Muscle layer of duodenum (tissue), 2 donors: ENCODE measurements around the gene NUDT12.

ENCODE experiments used
- H3K27ac ChIP-seq: one replicate; pipeline ENCODE4 v1.7.0; 2013; ENCODE audit warnings: mild to moderate bottlenecking, low read length
- H3K27me3 ChIP-seq: one replicate; pipeline ENCODE4 v1.7.0; 2013; ENCODE audit warnings: low read depth, mild to moderate bottlenecking, control low read depth, low read length
- H3K36me3 ChIP-seq, 2 donors: one replicate each; pipeline ENCODE4 v1.7.0; 2013; ENCODE audit warnings: low read length in 2 of 2, control low read depth in 1 of 2, mild to moderate bottlenecking in 1 of 2; ENCODE audit not compliant: insufficient read depth in 2 of 2, control insufficient read depth in 1 of 2
- H3K4me1 ChIP-seq, 2 donors: one replicate each; pipeline ENCODE4 v1.7.0; 2013; ENCODE audit warnings: low read length in 2 of 2, mild to moderate bottlenecking in 2 of 2, control low read depth in 1 of 2, moderate library complexity in 1 of 2; ENCODE audit not compliant: insufficient read depth in 2 of 2, control insufficient read depth in 1 of 2
- H3K4me3 ChIP-seq, 2 donors: one replicate each; pipeline ENCODE4 v1.7.0; 2013; ENCODE audit warnings: low read length in 2 of 2, low read depth in 1 of 2, mild to moderate bottlenecking in 1 of 2
- H3K9me3 ChIP-seq, 2 donors: one replicate each; pipeline ENCODE4 v1.7.0; 2013; ENCODE audit warnings: low read length in 2 of 2, control low read depth in 1 of 2, mild to moderate bottlenecking in 1 of 2; ENCODE audit not compliant: control insufficient read depth in 1 of 2
- donor health status: healthy.

NUDT12 gene

GRCh38 chr5:103541114-103541513 lies 21.5 kb downstream of the NUDT12 start:
- H3K27me3 ChIP-seq = no peaks in the 10 kb centered on the region
- H3K9me3 ChIP-seq = no peaks in the 10 kb centered on the region
- H3K36me3 ChIP-seq = no peaks in the 10 kb centered on the region
- H3K4me1 ChIP-seq = no peaks in the 10 kb centered on the region
- H3K4me3 ChIP-seq = no peak overlapping the region
- no peak overlapping the region for H3K27ac ChIP-seq

GRCh38 chr5:103539376-103540330 lies 22.9 kb downstream of the NUDT12 start:
- no peaks in the 10 kb centered on the region for H3K4me1 ChIP-seq
- no peak overlapping the region for H3K4me3 ChIP-seq
- H3K27ac ChIP-seq = no peak overlapping the region
- H3K9me3 ChIP-seq = no peaks in the 10 kb centered on the region
- H3K27me3 ChIP-seq = no peaks in the 10 kb centered on the region
- H3K36me3 ChIP-seq = no peaks in the 10 kb centered on the region

GRCh38 chr5:103532086-103532734 lies 30.4 kb downstream of the NUDT12 start:
- no peaks in the 10 kb centered on the region for H3K9me3 ChIP-seq
- no peak overlapping the region for H3K4me3 ChIP-seq
- no peaks in the 10 kb centered on the region for H3K27me3 ChIP-seq
- no peaks in the 10 kb centered on the region for H3K36me3 ChIP-seq
- H3K4me1 ChIP-seq = no peaks in the 10 kb centered on the region
- H3K27ac ChIP-seq = no peak overlapping the region

- no peak overlapping the region for H3K27ac ChIP-seq
- H3K4me1 ChIP-seq = no peaks in the 10 kb centered on the region
- no peak overlapping the region for H3K4me3 ChIP-seq
- H3K27me3 ChIP-seq = no peaks in the 10 kb centered on the region
- no peaks in the 10 kb centered on the region for H3K9me3 ChIP-seq
- no peaks in the 10 kb centered on the region for H3K36me3 ChIP-seq
Observed at GRCh38 chr5:103526164-103526915, 36.2 kb downstream of the NUDT12 start.

- no peaks in the 10 kb centered on the region for H3K4me1 ChIP-seq
- no peaks in the 10 kb centered on the region for H3K9me3 ChIP-seq
Observed at GRCh38 chr5:103525361-103525760, 37.2 kb downstream of the NUDT12 start.

GRCh38 chr5:103523319-103523718 lies 39.3 kb downstream of the NUDT12 start:
- Histone ChIP-seq H3K4me3 (no peak overlapping the region), H3K27me3 (no peaks in the 10 kb centered on the region), H3K27ac (no peak overlapping the region), H3K9me3 (no peaks in the 10 kb centered on the region), H3K4me1 (no peaks in the 10 kb centered on the region), H3K36me3 (no peaks in the 10 kb centered on the region)

More at GRCh38 chr5:103525361-103525760, 37.2 kb downstream of the NUDT12 start:
- Histone ChIP-seq H3K27ac (no peak overlapping the region), H3K27me3 (no peaks in the 10 kb centered on the region), H3K36me3 (no peaks in the 10 kb centered on the region), H3K4me3 (no peak overlapping the region)

GRCh38 chr5:103522586-103522985 lies 40.0 kb downstream of the NUDT12 start:
- Histone ChIP-seq H3K27me3 (no peaks in the 10 kb centered on the region), H3K27ac (no peak overlapping the region), H3K9me3 (no peaks in the 10 kb centered on the region), H3K4me3 (no peak overlapping the region), H3K4me1 (no peaks in the 10 kb centered on the region), H3K36me3 (no peaks in the 10 kb centered on the region)

- Histone ChIP-seq H3K4me3 (no peak overlapping the region), H3K27me3 (no peaks in the 10 kb centered on the region), H3K4me1 (no peaks in the 10 kb centered on the region), H3K36me3 (no peaks in the 10 kb centered on the region), H3K9me3 (no peaks in the 10 kb centered on the region), H3K27ac (no peak overlapping the region)
Observed at GRCh38 chr5:103519550-103519949, 43.0 kb downstream of the NUDT12 start.

GRCh38 chr5:103514371-103514770 lies 48.2 kb downstream of the NUDT12 start:
- H3K4me1 ChIP-seq = no peaks in the 10 kb centered on the region
- H3K36me3 ChIP-seq = no peaks in the 10 kb centered on the region
- H3K27ac ChIP-seq = no peak overlapping the region
- no peaks in the 10 kb centered on the region for H3K9me3 ChIP-seq
- no peak overlapping the region for H3K4me3 ChIP-seq
- no peaks in the 10 kb centered on the region for H3K27me3 ChIP-seq

GRCh38 chr5:103513701-103514100 lies 48.9 kb downstream of the NUDT12 start:
- H3K4me1 ChIP-seq = no peaks in the 10 kb centered on the region
- no peak overlapping the region for H3K27ac ChIP-seq
- H3K36me3 ChIP-seq = no peaks in the 10 kb centered on the region
- H3K27me3 ChIP-seq = no peaks in the 10 kb centered on the region
- H3K4me3 ChIP-seq = no peak overlapping the region
- H3K9me3 ChIP-seq = no peaks in the 10 kb centered on the region

GRCh38 chr5:103512500-103512899 lies 50.1 kb downstream of the NUDT12 start:
- Histone ChIP-seq H3K27ac (no peak overlapping the region), H3K9me3 (no peaks in the 10 kb centered on the region), H3K36me3 (no peaks in the 10 kb centered on the region), H3K4me1 (no peaks in the 10 kb centered on the region), H3K27me3 (no peaks in the 10 kb centered on the region), H3K4me3 (no peak overlapping the region)
